BE2C (cell line): Measurements from ENCODE around the gene SLC66A2.

Experiments used
- DNase-seq: peaks from one replicate; pipeline ENCODE4 v3.0.0-alpha.2; 2020
- H3K27me3 ChIP-seq: fragments of 250-450 bp; sonication (Bioruptor Pico); 2 replicates; pipeline ENCODE4 v1.5.1; 2020; ENCODE audit warnings: mild to moderate bottlenecking
- H3K36me3 ChIP-seq: fragments of 250-450 bp; sonication (Bioruptor Pico); 2 replicates; pipeline ENCODE4 v1.5.1; 2020; ENCODE audit warnings: mild to moderate bottlenecking
- H3K4me1 ChIP-seq: fragments of 250-450 bp; sonication (Bioruptor Pico); 2 replicates; pipeline ENCODE4 v1.5.1; 2020
- H3K4me3 ChIP-seq: 2 replicates; pipeline ENCODE4 v1.5.1; 2011; ENCODE audit warnings: low read depth, low read length
- H3K9me3 ChIP-seq: fragments of 250-450 bp; sonication (Bioruptor Pico); 2 replicates; pipeline ENCODE4 v1.5.1; 2020
- TF ChIP-seq, protein P1 (sequence below): IDR thresholded peaks from 2 replicates; pipeline ENCODE4 v1.5.1; 2012; ENCODE audit warnings: mild to moderate bottlenecking, low read depth, low read length

The SLC66A2 gene

DNA sequence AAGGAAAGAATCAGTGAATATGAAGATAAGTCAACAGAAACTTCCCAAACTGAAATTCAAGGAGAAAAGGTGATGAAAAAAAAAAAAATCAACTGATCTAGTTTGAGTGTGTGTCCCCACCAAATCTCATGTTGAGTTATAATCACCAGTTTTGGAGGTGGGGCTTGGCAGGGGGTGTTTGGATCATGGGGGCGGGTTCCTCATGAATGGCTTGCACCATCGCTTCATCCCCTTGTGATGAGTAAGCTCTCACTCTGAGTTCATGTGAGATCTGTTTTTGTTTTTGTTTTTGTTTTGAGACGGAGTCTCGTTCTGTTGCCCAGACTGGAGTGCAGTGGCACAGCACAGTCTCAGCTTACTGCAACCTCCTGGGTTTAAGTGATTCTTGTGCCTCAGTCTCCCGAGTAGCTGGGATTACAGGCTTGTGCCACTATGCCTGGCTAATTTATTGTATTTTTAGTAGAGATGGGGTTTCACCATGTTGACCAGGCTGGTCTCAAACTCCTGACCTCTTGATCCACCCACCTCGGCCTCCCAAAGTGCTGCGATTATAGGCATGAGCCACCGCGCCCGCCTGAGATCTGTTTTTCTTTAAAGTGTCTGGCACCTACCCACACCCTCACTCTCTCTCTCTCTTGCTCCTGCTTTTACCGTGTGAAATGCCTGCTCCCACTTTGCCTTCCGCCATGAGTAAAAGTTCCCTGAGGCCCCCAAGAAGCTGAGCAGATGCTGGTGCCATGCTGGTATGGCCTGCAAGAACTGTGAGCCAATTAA is 4.0 kb upstream of the SLC66A2 start:
- H3K27me3 ChIP-seq = no peaks in the 10 kb centered on the region
- no peak for DNase-seq
- H3K4me1 ChIP-seq = no peaks in the 10 kb centered on the region
- no peak overlapping the region for H3K4me3 ChIP-seq
- H3K36me3 ChIP-seq = no peaks in the 10 kb centered on the region
- TF ChIP-seq, protein P1, sequence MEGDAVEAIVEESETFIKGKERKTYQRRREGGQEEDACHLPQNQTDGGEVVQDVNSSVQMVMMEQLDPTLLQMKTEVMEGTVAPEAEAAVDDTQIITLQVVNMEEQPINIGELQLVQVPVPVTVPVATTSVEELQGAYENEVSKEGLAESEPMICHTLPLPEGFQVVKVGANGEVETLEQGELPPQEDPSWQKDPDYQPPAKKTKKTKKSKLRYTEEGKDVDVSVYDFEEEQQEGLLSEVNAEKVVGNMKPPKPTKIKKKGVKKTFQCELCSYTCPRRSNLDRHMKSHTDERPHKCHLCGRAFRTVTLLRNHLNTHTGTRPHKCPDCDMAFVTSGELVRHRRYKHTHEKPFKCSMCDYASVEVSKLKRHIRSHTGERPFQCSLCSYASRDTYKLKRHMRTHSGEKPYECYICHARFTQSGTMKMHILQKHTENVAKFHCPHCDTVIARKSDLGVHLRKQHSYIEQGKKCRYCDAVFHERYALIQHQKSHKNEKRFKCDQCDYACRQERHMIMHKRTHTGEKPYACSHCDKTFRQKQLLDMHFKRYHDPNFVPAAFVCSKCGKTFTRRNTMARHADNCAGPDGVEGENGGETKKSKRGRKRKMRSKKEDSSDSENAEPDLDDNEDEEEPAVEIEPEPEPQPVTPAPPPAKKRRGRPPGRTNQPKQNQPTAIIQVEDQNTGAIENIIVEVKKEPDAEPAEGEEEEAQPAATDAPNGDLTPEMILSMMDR = no peak
- H3K9me3 ChIP-seq = no peaks in the 10 kb centered on the region

DNA sequence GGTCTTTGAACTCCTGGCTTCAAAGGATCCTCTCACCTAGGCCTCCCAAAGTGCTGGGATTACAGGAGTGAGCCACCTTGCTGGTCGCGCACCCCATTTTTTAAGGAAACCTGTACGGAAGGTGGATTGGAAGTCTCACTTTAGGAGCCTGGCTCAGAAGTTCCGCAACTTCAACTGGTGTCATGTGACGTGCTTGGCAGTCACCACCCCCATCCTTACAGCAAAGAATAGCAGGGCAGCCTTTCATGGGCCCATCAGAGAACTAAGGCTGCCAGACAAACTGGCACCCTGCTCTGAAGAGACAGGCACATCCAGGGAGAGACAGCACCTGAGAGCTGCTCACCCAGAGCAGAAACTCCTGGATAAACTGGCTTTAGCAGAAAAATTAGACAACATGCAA is 3.3 kb upstream of the SLC66A2 start:
- Histone ChIP-seq H3K36me3 (no peaks in the 10 kb centered on the region), H3K4me1 (no peaks in the 10 kb centered on the region), H3K27me3 (no peaks in the 10 kb centered on the region), H3K4me3 (no peak overlapping the region), H3K9me3 (no peaks in the 10 kb centered on the region)
- no peak for DNase-seq
- TF ChIP-seq, protein P1 = no peak

DNA sequence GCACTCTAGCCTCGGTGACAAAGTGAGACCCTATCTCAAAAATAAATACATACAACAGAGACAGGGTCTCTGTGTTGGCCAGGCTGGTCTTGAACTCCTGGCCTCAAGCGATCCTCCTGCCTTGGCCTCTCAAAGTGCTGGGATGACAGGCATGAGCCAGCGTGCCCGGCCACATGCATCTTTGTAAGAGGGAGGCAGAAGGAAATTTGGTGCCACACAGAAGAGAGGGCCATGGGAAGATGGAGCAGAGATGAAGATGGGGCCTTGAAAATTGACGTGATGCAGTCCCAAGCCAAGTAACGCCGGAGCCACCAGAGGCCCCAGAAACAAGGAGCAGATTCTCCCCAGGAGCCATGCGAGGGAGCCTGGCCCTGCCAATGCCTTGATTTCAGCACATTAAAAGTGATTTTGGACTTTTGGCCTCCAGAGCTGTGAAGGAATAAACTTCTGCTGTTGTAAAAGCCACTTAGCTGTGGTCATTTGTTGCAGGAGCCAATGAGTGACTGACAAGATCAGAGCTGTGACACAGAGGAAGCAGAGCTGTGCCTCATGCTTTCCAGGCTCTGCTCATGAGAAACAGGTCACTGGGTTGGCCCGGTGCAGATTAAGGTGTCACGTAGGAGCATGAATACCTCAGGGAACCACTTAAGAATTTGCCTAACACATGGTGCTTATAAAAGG is 2.7 kb upstream of the SLC66A2 start:
- no peak for DNase-seq
- Histone ChIP-seq H3K4me1 (no peaks in the 10 kb centered on the region), H3K27me3 (no peaks in the 10 kb centered on the region), H3K36me3 (no peaks in the 10 kb centered on the region), H3K9me3 (no peaks in the 10 kb centered on the region), H3K4me3 (no peak overlapping the region)
- TF ChIP-seq, protein P1 = no peak

DNA sequence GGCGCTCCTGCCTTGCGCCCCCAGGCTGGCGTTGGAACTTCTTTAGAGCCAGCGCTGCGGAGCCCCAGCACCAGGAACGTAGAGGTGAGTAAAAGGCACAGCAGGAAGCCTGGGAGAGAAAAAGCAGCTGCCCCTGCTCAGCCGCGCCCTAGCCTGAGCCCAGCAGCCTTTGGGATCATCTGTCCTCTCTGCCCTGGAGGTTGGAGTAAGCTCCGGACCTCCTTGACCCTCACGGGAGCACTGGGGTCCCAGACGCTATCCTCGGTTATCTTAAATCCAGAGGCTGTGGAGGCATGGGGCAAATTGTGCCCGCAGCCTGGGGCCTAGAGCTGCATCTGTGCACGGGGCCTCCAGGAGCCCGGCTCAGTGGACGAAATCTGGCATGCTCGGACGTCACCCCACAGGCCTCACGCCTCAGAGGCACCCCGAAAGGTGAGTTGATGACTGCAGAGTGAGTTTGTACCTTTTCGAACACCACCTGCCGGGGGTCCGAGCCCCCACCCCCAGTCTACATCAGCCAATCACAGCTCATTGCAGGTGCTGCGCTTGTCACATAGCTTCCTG is 1.6 kb upstream of the SLC66A2 start:
- Histone ChIP-seq H3K27me3 (no peaks in the 10 kb centered on the region), H3K4me1 (no peaks in the 10 kb centered on the region), H3K36me3 (no peaks in the 10 kb centered on the region), H3K9me3 (no peaks in the 10 kb centered on the region), H3K4me3 (no peak overlapping the region)
- no peak for DNase-seq
- TF ChIP-seq, protein P1 = no peak

DNA sequence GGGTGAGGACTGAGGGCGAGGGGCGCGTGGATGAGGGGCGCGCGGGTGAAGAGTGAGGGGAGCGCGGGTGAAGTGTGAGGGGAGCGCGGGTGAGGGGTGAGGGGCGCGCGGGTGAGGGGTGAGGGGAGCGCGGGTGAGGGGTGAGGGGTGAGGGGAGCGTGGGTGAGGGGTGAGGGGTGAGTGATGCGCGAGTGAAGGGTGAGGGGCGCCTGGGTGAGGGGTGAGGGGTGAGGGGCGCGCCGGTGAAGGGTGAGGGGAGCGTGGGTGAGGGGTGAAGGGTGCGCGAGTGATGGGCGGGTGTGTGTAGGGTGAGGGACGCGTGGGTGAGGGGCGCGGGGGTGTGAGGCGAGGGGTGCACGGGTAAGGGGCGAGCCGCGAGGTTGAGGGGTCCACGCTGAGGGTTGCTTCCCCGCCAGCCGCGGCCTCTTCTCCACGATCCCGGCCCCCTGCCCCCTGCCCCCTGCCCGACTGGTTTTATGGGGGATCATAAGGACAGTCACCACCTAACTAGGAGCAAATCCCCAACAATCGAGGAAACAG is 1.1 kb upstream of the SLC66A2 start:
- H3K4me1 ChIP-seq = no peaks in the 10 kb centered on the region
- H3K4me3 ChIP-seq = no peak overlapping the region
- H3K36me3 ChIP-seq = no peaks in the 10 kb centered on the region
- no peaks in the 10 kb centered on the region for H3K27me3 ChIP-seq
- TF ChIP-seq, protein P1 = no peak
- DNase-seq = no peak
- H3K9me3 ChIP-seq = no peaks in the 10 kb centered on the region
